NCI-H1417 treated with DMSO at 0.1 percent for 48 hours (cell line): ENCODE data around the gene RPS19.
"Not testable (repeated sequence)": the region's sequence is repeated elsewhere in the genome, so short reads cannot be mapped to it uniquely, and the experiment has no call there.

Experiments used
- DNase-seq: peaks from one replicate; lab custom pipeline; 2025; lab: John Stamatoyannopoulos, UW

The RPS19 gene

DNA sequence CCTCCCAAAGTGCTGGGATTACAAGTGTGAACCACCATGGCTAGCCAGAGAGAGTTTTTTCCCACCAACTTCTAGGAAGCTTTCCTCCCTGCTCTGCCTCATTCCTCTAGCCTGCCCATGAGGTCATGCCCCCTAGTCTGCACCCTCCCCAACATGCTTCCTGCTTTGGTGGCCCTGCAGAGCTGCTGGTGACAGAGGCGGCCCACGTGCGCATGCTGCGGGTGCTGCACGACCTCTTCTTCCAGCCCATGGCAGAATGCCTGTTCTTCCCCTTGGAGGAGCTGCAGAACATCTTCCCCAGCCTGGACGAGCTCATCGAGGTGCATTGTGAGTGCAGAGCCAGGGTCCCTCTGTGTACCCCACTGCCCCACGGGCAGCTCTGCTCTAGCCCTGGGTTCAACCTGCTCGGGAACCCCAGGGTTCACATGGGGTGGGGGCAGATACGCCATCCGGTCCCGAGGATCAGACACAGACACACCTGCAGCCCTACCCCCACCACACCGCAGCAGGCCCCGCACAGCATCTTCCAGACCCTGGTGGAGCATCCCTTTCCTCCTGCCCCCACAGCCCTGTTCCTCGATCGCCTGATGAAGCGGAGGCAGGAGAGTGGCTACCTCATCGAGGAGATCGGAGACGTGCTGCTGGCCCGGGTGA is 41.8 kb downstream of the RPS19 start:
- DNase-seq, result no peak

DNA sequence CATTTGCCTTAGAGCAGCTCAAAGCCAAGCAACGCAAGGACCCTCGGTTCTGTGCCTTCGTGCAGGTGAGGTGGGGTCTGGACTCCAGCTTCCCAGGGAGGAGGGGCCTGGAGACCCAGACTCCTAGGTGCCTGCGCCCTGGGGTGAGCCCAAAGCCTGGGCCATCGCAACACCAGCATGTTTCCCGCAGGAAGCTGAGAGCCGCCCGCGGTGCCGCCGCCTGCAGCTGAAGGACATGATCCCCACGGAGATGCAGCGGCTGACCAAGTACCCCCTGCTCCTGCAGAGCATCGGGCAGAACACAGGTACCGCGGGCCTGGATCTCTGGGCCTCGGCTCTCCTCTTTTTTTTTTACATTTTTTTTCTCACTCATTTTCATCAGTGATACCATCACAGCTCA is 42.5 kb downstream of the RPS19 start:
- DNase-seq, result no peak

DNA sequence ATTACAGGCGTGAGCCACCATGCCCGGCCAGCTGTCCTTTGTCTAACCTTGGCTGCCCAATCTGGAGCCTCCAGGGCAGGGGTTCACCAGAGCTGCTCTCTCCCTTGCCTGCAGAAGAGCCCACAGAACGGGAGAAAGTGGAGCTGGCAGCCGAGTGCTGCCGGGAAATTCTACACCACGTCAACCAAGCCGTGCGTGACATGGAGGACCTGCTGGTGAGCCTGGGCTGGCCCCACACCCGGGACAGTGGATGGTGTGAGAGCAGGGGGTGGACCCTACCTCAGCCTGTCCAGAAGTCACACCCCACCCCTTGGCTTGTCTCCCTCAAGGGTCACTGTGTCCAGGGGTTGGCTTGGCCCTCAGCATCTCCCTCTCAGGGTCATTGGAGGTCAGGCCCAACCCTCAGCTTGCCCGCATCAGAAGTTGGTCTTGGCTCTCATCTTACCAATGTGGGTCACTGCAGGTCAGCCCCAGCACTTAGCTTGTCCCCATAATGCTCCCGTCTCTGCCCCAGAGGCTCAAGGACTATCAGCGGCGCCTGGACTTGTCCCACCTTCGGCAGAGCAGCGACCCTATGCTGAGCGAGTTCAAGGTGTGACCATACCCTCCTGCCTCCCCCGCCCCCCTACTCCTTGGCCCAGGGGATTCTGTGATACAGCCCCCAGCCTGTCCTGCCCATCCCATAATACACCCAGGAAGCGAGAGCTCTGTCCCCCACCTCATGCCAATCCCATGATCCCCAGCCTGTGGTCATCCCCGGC is 43.3 kb downstream of the RPS19 start:
- DNase-seq, result no peak

DNA sequence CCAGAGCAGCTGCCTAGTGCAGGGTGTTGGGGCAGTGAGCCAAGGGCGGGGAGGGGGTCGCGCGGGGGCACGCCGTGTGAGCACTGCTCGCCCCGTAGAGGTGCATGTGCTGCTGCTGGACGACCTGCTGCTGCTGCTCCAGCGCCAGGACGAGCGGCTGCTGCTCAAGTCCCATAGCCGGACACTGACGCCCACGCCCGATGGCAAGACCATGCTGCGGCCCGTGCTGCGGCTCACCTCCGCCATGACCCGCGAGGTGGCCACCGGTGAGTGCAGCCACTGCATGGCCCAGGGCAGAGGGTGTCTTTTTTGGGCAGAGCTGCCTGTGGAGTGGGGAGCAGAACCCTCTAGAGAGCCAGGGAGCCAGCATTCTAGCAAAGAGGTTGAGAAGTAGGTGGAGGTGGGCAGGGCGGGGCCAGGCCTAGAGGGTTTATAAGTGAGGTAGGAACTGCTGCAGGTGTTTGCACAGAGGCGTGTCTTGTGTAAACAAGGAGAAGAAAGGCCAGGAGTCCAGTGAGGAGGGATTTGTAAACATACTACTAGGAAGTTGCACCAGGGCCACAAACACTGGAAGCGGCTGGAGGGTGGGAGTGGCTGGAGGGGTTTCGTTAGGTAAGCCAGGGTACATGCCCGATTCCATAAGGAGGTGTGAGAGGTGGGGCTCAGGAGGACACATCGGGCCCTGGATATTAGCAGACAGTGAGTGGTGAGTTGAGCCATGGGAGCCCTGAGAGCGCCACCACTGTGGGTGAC is 44.2 kb downstream of the RPS19 start:
- peak; percentile 75 for DNase-seq

DNA sequence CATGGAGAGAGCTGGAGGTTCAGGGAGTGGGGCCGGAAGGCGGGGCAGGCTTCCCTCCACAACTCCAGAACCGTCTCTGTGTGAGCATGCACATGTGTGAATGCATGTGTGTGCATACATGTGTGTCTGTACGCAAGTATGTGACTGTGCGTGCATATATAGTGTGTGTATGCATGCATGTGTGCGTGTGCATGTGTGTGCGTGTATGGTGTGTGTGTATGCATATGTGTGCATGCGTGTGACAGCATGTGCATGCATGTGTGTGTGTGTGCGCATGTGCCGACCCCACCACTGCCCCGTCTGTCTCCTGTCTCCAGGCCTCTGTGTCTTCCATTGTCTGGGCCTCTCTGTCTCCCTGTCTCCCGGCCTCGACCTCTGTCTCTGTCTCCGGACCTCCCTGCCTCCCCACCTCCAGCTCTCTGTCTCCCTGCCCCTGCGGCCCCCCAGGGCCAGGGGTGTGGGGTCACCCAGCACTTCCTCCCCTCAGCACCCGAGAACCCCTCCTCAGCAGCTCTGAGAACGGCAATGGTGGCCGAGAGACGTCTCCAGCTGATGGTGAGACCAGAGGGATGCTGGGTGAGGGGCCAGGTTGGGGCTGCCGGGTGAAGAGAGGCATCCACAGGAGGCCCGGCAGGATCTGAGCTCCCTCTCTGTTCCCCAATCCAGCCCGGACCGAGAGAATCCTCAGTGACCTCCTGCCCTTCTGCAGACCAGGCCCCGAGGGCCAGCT is 45.4 kb downstream of the RPS19 start:
- no peak for DNase-seq

DNA sequence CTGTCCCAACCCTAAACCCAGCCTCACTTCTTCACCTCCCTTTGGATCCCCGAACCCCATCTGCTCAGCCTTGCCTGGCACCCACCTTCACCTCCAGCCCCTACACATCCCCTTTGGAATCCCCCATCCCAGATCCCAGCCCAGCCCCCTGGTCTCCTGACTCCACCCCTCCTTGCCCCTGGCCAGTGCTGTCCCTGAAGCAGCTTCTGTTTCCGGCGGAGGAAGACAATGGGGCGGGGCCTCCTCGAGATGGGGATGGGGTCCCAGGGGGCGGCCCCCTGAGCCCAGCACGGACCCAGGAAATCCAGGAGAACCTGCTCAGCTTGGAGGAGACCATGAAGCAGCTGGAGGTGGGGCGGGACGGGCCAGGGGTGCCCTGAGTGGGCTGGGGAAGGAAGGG is 46.2 kb downstream of the RPS19 start:
- DNase-seq, result no peak

DNA sequence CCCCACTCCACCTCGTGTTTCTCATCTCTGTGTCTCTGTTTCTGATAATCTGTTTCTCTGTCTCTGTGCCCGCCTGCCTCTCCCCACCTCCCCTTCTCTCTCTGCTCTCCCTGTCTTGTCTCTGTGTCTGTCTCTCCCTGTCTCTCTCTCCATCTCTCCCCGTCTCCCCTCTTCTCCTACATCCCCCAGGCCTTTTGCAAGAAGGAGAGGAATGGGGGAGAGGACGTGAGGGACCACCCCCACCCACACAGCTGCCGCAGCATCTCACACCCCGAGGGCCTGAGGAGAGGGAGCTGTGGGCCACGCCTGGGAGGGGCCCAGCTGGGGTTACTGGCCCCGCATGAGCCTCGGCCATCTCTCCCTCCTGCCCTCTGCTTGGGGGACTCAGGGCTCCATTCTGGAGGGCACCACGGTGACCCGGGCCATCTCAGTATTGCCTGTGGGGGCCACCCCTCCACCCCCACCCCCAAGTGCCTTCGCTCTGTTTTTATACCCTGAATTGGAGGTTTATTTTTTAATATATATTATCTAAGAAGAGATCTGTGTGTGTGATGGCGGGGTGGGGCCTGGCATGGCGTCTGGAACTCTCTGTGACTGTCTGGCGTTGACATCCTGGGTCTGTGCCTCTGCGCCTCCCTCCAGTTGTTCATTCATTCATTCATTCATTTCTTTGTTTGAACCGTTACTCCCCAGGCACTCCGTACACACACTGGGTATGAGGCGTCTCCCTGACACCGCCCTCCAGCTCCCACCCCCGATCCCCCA is 47.0 kb downstream of the RPS19 start:
- no peak for DNase-seq

DNA sequence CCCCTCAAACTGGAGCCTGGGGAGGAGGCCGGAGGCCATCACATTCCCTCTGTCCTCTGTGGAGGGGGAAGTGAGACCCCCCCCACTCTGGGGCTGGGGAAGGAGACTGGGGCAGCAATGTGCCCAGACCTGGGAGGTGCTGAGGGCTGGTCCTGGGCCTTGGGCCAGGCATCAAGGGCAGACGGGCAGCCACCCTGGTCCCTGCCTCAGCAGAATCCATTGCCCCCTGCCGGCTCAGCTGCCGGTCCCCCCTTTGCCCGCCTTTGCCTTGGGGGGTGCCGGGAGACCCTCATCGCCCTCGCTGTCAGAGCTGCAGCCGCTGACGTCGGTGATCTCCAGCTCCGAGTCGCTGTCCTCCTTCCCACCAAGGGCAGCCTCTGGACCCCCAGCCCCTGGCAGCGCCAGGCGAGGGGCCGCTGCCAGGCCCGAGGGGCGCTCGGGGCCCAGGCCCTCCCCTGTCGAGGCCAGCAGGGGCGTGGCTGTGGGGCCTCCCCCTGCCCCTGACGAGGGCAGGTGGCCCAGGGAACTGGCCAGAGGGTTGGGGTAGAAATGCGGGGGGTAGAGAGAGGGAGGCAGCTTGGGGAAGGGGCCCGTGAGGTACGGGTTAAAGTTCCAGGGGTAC is 48.0 kb downstream of the RPS19 start:
- DNase-seq, result no peak

DNA sequence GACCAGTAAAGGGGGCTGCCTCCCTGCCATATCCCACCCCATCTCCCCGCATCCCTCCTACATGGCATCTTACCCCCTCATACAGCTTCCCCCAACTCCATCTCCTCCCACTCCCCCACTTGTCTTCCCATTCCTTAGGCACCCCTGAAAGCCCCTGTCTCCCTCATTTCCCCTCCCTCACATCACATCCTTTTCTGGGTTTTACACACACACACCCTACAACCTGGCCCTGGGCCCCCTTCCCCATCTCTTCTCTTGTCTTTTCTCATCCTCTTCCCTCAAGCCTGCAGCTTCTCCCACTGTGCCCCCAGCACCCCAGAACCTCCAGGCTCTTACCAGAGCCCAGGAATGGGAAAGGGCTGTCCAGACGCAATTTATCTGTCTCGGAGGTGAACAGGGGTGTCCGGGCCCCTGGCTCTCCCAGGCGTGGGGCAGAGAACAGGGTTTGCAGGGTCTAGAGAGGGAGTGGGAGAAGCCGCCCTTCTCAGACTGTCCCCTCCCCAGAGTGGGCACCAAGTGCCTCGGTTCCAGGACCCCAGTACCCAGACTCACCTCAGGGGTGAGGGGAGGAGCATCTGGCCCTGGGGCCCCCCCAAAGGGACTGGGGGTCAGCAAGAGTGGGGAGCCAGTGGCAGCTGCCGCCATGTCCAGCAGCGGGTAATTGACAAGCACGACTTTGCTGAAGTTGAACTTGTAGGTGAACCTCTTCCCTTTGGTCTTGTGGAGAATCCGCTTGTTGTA is 48.8 kb downstream of the RPS19 start:
- no peak for DNase-seq

DNA sequence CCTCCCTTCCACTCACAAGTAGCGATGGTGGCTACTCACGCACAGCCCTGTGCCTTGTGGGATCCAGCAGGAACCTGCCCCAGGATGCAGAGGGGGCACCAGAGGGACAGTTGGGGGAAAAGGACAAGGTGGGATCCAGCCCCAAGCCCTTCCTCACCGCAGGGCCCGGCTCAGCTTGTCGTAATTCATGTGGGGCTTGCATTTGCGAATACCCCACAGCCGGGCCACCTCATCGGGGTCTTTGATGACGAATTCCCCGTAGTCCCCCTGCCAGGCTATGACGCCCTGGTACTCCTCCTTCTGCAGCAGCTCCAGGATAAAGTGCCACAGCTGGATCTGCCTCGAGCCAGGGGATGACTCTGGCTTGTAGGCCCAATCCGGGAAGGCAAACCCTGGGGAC is 49.7 kb downstream of the RPS19 start:
- DNase-seq, result no peak

DNA sequence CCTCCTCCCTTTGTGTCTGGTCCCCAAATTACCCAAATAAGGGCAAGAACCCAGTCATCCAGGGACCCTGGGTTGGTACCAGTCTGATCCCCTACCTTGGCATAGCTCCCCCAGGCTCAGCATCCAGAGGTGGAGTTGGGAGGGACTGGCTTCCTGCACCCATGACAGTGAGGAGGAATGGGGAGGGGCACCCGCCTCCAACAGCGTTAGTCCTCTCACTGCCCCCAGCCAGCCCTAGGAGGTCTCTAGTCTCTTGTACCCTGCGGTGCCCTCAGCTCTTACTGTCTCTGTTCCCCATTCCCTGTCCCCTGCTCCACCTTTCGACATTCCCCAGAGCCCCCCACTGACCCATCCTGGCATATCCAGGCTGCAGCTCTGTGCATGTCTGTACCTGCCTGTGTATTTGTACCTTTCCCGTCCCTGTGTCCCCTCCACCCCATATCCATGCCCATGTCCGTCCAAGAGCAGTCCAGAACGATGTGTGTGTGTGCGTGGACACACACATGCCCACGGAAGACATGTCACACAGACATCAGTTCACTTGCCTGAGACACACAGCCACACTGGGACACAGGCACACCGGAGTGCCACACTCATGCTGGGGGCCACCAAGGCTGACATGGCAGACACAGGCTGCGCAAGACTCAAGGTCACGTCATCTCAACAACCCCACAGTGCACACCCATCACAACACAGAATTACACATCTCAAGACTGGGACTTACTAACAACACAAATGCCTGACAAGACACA is 50.4 kb downstream of the RPS19 start:
- DNase-seq, result no peak

DNA sequence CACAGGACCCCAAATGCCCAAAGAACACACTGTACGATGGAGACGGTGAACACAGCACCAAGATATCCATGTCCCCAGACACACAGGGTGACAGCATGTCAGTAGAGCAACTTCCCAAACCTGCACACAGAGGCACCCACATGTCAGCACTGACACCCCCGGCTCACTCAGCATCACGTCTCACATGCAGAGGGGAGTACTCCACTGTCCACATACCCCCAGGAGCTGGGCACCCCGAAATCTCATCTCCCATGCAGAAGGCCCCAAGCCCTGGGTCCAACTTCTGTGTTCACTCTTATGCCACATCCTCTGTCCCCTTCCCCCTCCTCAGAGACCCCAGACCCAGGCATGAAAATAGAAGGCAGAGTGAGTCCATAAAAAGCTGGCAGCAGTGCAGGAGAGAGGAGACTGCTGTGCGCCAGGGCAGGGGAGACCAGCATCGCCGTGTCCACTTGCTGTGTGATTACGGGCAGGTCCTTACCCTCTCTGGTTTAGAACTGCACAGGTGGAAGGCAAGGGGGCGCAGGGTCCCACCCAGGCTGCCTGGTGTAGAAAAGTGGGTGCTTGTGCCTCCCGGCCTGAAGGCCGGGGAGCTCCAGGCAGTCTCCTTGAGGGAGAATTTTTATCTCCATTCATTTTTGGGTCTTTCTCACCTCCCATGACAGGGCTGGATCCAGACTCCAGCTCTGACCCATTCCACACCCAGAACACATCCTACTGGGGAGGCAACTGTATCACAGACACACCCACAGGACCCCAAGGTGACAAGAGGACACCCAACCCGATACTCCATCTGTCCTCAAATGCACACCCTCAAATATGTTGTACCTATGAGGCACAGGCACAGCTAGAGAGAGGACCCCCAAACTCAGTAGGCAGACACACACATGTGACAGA is 51.2 kb downstream of the RPS19 start:
- DNase-seq, result no peak

DNA sequence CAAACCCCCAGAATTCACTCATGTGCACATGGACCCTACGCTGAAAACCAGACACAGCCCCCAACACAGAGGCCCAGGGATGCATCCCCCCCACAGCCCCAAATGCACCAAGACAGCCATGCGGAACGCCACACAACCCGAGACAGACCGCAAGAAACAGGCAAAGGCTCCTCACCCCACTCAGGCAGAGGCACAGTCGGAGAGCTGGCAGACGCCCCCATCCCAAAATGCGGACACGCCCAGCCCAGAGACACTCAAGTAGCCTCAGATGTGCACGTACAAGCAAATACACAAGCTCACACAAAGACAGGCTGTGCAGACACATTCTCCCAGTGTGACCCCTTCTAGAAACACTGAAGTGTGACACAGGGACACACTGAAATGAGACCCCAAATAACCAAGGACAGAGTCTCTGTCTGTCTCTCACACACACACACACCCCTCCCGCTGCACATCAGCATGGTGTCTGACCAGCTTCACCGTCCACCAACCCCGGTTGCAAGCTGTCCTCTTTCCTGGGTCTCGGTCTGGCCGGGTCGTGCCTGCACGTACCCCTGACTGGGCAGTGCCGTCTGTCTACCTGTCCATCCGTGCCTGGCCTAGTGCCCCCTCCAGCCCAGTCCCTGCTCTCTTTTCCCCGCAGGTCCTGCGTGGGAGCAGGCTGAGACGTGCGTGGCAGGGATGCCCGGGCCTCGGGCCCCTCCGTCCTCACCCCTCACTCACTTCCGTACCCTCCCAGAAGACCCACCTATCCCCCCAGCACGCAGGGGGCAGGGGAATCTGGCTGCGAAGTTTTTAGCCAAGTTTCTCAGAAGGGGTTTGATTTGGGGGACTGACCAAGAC is 52.1 kb downstream of the RPS19 start:
- no peak for DNase-seq

DNA sequence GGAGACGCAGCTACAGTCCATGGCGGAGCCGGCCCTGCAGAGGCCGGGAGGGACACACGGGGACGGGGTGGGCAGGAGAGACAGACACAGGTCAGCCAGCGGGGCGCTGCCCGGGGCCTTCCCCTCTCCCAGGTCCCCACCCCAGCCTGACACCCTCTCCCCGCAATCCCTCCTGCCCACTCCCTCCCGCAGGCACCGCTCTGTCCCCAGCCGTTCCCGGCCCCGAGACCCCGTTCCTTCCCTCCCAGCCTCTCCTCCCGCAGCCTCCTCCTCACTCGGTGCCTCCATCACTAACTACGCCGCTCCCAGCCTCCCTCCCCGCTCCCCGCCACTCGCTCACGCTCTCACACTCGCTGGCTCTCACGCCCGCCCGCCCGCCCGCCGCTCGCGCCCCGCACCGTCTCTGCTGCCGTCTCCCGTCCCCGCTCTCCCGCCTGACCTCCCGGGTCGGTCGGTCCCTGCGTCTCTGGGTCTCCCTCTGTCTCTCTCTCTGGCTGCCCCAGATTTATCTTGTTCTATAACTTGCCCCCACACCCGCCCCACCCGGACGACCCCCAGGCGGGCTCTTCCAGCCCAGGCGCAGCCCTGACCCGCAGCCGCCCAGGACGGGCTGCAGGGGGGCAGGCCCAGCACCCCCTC is 53.0 kb downstream of the RPS19 start:
- DNase-seq, result no peak

DNA sequence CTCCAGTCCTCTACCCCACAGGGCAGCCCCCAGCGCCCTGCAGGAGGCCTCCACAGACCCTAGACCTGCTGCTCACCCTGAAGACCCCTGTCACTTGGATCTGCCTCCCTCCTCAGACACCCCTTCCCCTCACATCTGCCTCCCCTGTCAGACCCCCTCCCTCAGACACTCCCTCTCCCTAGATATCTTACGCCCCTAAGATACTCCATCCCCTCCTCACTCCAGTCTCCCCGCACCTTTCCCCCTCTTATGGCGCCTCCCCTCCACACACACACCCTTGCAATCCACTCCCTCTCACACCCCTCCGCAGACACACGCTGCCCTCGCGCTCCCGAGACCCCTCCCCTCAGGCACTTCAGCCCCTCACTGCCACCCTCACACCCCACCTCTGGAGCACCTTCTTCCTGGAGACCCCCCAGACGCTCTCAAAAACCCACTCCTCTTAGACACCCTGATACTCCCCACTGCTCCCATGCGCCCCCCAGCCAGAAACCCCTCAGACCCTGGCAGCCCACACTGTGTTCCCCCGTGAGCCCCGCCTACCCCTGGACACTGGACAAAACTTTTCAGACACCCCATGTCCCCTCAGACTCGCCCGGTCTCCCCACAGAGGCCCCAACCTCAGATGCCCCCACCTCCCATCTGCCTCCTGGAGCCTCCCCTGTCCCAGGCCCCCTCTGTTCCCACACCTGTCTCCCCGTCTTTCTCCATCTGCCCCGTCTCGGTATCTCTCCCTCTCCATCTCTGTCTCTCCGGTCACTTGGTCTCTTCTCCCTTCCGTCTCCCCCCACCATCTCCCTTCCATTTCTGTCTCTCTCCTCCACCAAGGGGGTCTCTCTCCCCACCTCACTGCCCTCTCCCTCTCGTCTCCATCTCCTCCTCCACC is 53.7 kb downstream of the RPS19 start:
- DNase-seq, result no peak

DNA sequence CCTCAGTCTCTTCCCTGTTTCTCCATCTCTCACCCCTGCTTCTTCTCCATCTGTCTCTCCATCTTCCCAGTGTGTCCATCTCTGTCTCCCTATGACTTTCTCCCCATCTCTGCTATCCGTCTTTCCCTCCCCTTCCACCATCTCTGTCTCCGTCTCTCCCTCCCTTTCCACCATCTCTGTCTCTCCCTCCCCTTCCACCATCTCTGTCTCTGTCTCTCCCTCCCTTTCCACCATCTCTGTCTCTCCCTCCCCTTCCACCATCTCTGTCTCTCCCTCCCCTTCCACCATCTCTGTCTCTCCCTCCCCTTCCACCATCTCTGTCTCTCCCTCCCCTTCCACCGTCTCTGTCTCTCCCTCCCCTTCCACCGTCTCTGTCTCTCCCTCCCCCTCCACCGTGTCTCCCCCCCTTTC is 54.4 kb downstream of the RPS19 start:
- not testable (repeated sequence) for DNase-seq
